ENCODE data around the gene MMD2. TPM values are rescaled to one million over a fixed set of nuclear protein-coding genes. Genes with fewer than 3 reads are reported as not detected.

MMD2 gene
- total RNA-seq, 2 experiments from 2014 or later, result not detected

DNA sequence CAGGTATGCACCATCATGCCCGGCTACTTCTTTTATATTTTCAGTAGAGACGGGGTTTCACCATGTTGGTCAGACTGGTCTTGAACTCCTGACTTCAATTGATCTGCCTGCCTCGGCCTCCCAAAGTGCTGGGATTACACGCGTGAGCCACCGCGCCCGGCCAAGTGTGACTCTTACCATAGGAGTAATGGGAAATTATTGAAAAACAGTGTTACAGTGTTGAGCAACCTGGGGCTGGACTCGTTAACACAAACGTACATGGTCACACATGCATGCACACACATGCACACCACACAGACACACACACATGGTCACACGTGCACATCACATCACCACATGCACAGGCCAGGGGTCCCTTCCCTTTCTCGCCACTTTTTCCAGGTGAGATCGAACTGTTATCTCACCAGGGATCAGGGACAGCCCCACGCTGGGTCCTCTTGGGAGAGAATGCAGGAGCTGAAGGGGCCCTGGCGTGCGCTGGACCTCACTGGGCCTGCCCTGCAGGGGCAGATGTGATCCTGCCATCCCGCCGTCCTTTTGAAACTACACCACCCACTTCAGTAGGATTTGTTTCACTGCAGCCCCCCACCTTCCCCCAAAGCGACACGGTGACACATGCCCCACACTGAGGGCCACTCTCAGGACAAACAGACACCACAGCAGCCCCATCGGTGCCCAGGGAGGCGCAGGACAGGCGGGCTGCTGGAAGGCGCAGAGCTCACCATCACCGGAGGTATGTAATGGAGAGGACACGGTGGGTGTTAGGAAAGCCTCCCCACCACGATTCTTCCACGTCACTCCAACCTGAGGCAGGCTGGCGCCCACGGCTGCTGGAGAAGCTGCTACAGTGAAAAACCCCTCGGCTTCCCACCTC lies 85.7 kb downstream of the MMD2 start:
- no peaks in the 10 kb centered on the region for H3K36me3 Mint-ChIP-seq (ENCODE audit: low read depth)
- CTCF ChIA-PET, result no interaction called here
- TF ChIP-seq, protein P1, sequence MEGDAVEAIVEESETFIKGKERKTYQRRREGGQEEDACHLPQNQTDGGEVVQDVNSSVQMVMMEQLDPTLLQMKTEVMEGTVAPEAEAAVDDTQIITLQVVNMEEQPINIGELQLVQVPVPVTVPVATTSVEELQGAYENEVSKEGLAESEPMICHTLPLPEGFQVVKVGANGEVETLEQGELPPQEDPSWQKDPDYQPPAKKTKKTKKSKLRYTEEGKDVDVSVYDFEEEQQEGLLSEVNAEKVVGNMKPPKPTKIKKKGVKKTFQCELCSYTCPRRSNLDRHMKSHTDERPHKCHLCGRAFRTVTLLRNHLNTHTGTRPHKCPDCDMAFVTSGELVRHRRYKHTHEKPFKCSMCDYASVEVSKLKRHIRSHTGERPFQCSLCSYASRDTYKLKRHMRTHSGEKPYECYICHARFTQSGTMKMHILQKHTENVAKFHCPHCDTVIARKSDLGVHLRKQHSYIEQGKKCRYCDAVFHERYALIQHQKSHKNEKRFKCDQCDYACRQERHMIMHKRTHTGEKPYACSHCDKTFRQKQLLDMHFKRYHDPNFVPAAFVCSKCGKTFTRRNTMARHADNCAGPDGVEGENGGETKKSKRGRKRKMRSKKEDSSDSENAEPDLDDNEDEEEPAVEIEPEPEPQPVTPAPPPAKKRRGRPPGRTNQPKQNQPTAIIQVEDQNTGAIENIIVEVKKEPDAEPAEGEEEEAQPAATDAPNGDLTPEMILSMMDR (IDR thresholded peaks at IDR 0.05), result no peak
- no peak for DNase-seq
- no peak overlapping the region for H3K4me3 Mint-ChIP-seq
- H3K27ac Mint-ChIP-seq, result no peak overlapping the region
- H3K4me1 Mint-ChIP-seq (ENCODE audit: low read depth), result peaks cover 3% of the 10 kb centered on the region
- peaks cover 19% of the 10 kb centered on the region for H3K27me3 Mint-ChIP-seq
- no peak for ATAC-seq
- intact Hi-C loops (cut with micrococcal nuclease), result no loop called here
- H3K9me3 Mint-ChIP-seq, result no peaks in the 10 kb centered on the region
- POLR2A ChIA-PET, result no interaction called here

DNA sequence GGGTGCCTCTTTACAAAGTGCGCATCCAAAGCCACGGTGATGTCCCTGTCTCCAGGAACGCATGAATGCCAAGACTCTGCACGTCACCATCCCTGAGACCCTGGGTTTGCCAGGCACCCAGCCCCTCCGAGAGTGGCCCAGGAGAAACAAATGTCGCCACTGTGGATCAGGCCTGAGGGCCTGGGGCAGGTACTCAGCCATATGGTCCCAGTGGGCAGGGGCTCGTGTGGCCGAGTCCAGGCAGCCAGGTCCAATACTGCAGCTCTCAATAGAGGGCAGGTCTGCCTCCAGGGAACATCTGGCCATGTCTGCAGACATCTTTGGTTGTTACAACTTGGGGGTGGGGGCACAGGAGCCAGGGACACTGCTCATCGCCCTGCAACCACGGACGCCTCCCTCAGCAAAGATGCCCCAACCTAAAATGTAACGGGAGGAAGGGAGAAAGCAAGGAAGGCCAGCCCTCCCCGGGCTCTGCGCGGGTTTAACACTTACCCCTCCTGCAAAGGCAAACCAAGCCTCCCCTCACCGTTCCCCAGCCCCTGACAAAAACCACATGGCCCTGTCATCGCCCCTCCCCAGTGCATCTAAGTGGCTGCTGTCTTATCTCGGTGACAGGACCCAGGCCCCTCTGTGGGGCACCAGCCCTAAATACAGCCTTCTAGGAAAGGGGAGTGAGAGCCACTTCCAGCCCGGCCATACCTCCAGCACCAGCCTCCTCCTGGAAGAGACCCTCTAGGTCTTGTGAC lies 86.9 kb downstream of the MMD2 start:
- ATAC-seq (no peak), DNase-seq (no peak)
- ChIA-PET POLR2A (interaction anchor here (1.1 kb wide), 1 partner anchor 230 kb away, joined by 3 read pairs; no protein-coding TSS in a partner anchor), CTCF (no interaction called here)
- Mint-ChIP-seq H3K27me3 (peaks cover 18% of the 10 kb centered on the region), H3K36me3 (ENCODE audit: low read depth) (no peaks in the 10 kb centered on the region), H3K4me1 (ENCODE audit: low read depth) (peaks cover 3% of the 10 kb centered on the region), H3K9me3 (no peaks in the 10 kb centered on the region), H3K27ac (no peak overlapping the region), H3K4me3 (no peak overlapping the region)
- intact Hi-C loops (cut with micrococcal nuclease), result no loop called here
- TF ChIP-seq, protein P1 (IDR thresholded peaks at IDR 0.05), result no peak

DNA sequence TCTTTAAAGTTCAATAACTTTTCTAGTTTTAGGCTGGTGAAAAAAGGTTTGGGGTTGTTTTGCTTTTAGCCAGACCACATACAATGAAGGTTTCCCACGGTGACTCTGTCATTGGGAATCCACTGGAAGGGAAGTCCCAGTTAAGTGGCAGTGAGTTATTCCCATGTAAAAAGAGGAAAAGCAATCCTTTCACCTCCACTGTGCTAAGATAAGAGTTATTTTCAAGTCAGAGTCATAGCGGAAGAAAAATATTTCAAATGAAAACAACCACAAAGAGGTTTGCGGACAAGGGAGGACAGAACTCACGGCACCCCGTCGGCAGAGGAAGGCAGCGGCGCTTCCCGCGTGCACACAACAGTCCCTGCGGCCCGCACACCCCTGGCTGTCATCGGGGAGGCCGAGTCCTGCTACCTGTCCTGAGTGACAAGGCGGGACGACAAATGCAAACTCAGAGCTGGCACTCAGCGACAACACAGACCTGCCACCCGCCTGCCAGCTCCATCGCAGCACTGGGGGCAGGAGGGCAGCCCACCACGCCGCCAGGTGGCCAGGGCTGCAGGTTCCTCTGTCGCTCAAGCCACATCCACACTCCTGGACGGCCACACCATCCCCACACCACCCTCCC lies 87.8 kb downstream of the MMD2 start:
- CTCF ChIA-PET, result no interaction called here
- peaks cover 18% of the 10 kb centered on the region for H3K27me3 Mint-ChIP-seq
- POLR2A ChIA-PET, result interaction anchor here (1.1 kb wide), 1 partner anchor 229 kb away, joined by 3 read pairs; no protein-coding TSS in a partner anchor
- intact Hi-C loops (cut with micrococcal nuclease), result no loop called here
- H3K9me3 Mint-ChIP-seq, result no peaks in the 10 kb centered on the region
- peaks cover 3% of the 10 kb centered on the region for H3K4me1 Mint-ChIP-seq (ENCODE audit: low read depth)
- DNase-seq (no peak), ATAC-seq (peak; percentile 45)
- TF ChIP-seq, protein P1 (IDR thresholded peaks at IDR 0.05), result no peak
- H3K36me3 Mint-ChIP-seq (ENCODE audit: low read depth), result no peaks in the 10 kb centered on the region
- H3K4me3 Mint-ChIP-seq, result no peak overlapping the region
- H3K27ac Mint-ChIP-seq, result no peak overlapping the region

DNA sequence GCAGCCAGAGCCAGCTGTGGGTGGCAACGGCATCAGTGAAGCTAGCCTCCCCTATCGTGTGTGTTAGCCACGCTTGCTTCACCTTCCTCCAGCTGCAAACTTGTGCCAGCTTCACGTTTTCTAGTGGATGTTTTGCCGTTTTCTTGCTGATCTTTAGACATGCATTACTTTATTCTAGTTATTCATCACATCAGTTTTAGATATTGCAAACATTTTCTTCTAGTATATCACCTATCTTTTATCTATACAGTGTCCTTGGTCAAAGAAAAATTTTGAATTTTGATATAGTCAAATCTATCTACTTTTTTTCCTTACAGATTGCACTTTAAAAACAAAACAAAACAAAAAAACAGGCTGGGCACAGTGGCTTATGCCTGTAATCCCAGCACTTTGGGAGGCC lies 90.5 kb downstream of the MMD2 start:
- H3K4me1 Mint-ChIP-seq (ENCODE audit: low read depth), result peaks cover 3% of the 10 kb centered on the region
- CTCF ChIA-PET, result interaction anchor here (3.9 kb wide), 1 partner anchor 15 kb away, joined by 13 read pairs; the partner anchor contains the start of gene RADIL
- TF ChIP-seq, protein P1 (IDR thresholded peaks at IDR 0.05), result no peak
- H3K27ac Mint-ChIP-seq, result no peak overlapping the region
- H3K4me3 Mint-ChIP-seq, result no peak overlapping the region
- no peaks in the 10 kb centered on the region for H3K9me3 Mint-ChIP-seq
- no peaks in the 10 kb centered on the region for H3K36me3 Mint-ChIP-seq (ENCODE audit: low read depth)
- peaks cover 27% of the 10 kb centered on the region for H3K27me3 Mint-ChIP-seq
- DNase-seq (no peak), ATAC-seq (no peak)
- intact Hi-C loops (cut with micrococcal nuclease), result no loop called here
- POLR2A ChIA-PET, result interaction anchor here (1.1 kb wide), 1 partner anchor 93 kb away, joined by 3 read pairs; the partner anchor contains the start of gene AP5Z1
